ENCODE measurements around the gene FSTL4. TPM values are rescaled to one million over a fixed set of nuclear protein-coding genes. Genes with fewer than 3 reads are reported as not detected.

Gene FSTL4
- polyA plus RNA-seq, 1 of the 3 experiments (the other 2 are of a cell fraction), result not detected

DNA sequence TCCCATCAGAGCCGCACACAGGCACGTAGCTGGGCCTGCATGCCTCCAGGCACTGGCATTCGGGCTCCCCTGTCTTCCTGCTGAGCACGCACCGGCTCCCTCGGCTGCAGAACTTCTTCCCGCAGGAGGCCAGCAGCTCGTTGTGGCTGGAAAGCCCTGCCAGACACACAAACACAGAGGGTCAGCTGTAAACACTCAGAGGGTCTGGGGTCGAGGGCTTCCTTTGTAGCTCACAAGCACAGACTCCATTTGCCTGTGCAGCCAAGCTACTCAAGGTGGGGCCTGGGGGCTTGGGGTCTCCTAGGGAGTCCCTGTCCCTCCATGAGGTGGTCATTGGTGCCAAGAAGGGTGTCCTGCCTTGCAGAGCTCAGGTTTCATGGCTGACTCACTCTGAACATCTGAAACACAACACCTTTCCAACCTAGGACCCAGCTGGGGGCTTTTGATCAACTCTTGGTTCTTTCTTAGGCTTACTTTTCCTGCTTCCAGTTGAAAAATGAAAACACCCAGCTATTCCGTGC lies 211.4 kb downstream of the FSTL4 start:
- no peaks in the 10 kb centered on the region for H3K36me3 ChIP-seq (replicated peaks in 1 of 2; ENCODE audit: control insufficient read depth in 1 of 2, insufficient read depth in 2 of 2, low read length in 1 of 2)
- POLR2A ChIA-PET, result no interaction called here
- H4K20me1 ChIP-seq (ENCODE audit: insufficient read depth), result no peaks in the 10 kb centered on the region
- H3K4me1 ChIP-seq (ENCODE audit: control insufficient read depth in 1 of 2, insufficient read depth in 2 of 2, low read depth in 1 of 2, low read length in 1 of 2), result peaks cover 0 to 4% of the 10 kb centered on the region in 2 experiments; a peak in 1 of 4 replicates
- no peaks in the 10 kb centered on the region for H3F3A ChIP-seq (replicated peaks; ENCODE audit: insufficient read depth)
- no peak overlapping the region for H3K4me2 ChIP-seq
- H2AFZ ChIP-seq (ENCODE audit: low read depth), result no peak overlapping the region
- no peaks in the 10 kb centered on the region for H3K27me3 ChIP-seq (ENCODE audit: insufficient read depth)
- TF ChIP-seq, protein P1, sequence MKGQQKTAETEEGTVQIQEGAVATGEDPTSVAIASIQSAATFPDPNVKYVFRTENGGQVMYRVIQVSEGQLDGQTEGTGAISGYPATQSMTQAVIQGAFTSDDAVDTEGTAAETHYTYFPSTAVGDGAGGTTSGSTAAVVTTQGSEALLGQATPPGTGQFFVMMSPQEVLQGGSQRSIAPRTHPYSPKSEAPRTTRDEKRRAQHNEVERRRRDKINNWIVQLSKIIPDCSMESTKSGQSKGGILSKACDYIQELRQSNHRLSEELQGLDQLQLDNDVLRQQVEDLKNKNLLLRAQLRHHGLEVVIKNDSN (IDR thresholded peaks at IDR 0.05; ENCODE audit: borderline replicate concordance, low read depth), result no peak
- TF ChIP-seq RFX5 (IDR thresholded peaks at IDR 0.05; ENCODE audit: low read length), result no peak
- TF ChIP-seq, protein P2, sequence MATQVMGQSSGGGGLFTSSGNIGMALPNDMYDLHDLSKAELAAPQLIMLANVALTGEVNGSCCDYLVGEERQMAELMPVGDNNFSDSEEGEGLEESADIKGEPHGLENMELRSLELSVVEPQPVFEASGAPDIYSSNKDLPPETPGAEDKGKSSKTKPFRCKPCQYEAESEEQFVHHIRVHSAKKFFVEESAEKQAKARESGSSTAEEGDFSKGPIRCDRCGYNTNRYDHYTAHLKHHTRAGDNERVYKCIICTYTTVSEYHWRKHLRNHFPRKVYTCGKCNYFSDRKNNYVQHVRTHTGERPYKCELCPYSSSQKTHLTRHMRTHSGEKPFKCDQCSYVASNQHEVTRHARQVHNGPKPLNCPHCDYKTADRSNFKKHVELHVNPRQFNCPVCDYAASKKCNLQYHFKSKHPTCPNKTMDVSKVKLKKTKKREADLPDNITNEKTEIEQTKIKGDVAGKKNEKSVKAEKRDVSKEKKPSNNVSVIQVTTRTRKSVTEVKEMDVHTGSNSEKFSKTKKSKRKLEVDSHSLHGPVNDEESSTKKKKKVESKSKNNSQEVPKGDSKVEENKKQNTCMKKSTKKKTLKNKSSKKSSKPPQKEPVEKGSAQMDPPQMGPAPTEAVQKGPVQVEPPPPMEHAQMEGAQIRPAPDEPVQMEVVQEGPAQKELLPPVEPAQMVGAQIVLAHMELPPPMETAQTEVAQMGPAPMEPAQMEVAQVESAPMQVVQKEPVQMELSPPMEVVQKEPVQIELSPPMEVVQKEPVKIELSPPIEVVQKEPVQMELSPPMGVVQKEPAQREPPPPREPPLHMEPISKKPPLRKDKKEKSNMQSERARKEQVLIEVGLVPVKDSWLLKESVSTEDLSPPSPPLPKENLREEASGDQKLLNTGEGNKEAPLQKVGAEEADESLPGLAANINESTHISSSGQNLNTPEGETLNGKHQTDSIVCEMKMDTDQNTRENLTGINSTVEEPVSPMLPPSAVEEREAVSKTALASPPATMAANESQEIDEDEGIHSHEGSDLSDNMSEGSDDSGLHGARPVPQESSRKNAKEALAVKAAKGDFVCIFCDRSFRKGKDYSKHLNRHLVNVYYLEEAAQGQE (IDR thresholded peaks at IDR 0.05; ENCODE audit: low read depth, low read length), result no peak
- no peak for TF ChIP-seq RCOR1 (IDR thresholded peaks at IDR 0.05; ENCODE audit: low read length)
- no peak for TF ChIP-seq FOSL2 (IDR thresholded peaks at IDR 0.05; ENCODE audit: borderline replicate concordance, low read depth)
- no peak overlapping the region for H3K4me3 ChIP-seq (ENCODE audit: low read depth in 2 of 2, low read length in 1 of 2)
- H3K79me2 ChIP-seq (ENCODE audit: insufficient read depth), result no peaks in the 10 kb centered on the region
- no peak for DNase-seq
- no peaks in the 10 kb centered on the region for H3K9me2 ChIP-seq
- CTCF ChIA-PET, result interaction anchor here (1.1 to 1.4 kb wide), 2 partner anchors 59 to 424 kb away, joined by 3 read pairs; no protein-coding TSS in a partner anchor
- H3K9ac ChIP-seq, result no peak overlapping the region
- WGBS (ENCODE audit: low lambda C conversion rate), result 38% methylated on average over 5 of the region's 10 CpGs
- H3K9me3 ChIP-seq, result no peaks in the 10 kb centered on the region
- H3K27ac ChIP-seq (ENCODE audit: low read depth in 2 of 2, low read length in 1 of 2), result no peak overlapping the region

DNA sequence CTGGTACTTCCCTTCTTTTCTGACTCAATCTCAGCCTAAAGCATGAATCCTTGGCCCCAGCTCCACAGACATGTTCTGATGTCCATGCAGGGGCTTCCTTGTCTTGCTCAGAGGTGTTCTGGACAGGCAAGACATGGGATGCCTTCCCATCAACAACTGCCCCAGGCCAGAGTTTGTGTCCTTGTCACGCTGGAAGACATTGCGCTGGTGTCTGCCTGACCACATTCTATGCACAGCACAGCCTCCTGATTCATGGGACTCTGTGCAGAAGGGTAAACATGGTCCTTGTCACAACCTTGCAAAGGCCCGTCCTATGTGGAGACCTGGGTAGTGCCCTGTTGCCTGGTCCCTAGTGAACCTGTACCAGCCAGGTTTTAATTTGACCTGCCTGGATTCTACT lies 212.2 kb downstream of the FSTL4 start:
- H3K79me2 ChIP-seq (ENCODE audit: insufficient read depth), result no peaks in the 10 kb centered on the region
- no peaks in the 10 kb centered on the region for H3K9me2 ChIP-seq
- TF ChIP-seq EP300 (IDR thresholded peaks at IDR 0.05; ENCODE audit: borderline replicate concordance in 1 of 2, low read depth in 1 of 2, low read length in 1 of 2), result no peak
- TF ChIP-seq TEAD4 (IDR thresholded peaks at IDR 0.05; ENCODE audit: borderline replicate concordance, insufficient read depth), result no peak
- no peak for TF ChIP-seq GATA2 (CRISPR knock-in tag; IDR thresholded peaks at IDR 0.05)
- no peak for TF ChIP-seq YY1 (IDR thresholded peaks at IDR 0.05; ENCODE audit: low read depth)
- TF ChIP-seq EZH2phosphoT487 (IDR thresholded peaks at IDR 0.05; ENCODE audit: borderline replicate concordance, low read depth), result no peak
- TF ChIP-seq, protein P3, sequence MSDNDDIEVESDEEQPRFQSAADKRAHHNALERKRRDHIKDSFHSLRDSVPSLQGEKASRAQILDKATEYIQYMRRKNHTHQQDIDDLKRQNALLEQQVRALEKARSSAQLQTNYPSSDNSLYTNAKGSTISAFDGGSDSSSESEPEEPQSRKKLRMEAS (IDR thresholded peaks at IDR 0.05; ENCODE audit: low read depth), result no peak
- H3K27ac ChIP-seq (ENCODE audit: low read depth in 2 of 2, low read length in 1 of 2), result no peak overlapping the region
- H3K4me1 ChIP-seq (ENCODE audit: control insufficient read depth in 1 of 2, insufficient read depth in 2 of 2, low read depth in 1 of 2, low read length in 1 of 2), result peaks cover 0 to 4% of the 10 kb centered on the region in 2 experiments; a peak in 1 of 4 replicates
- H2AFZ ChIP-seq (ENCODE audit: low read depth), result no peak overlapping the region
- ChIA-PET CTCF (interaction anchor here (1.4 kb wide), 1 partner anchor 58 kb away, joined by 3 read pairs; no protein-coding TSS in a partner anchor), POLR2A (no interaction called here)
- H3K4me3 ChIP-seq (ENCODE audit: low read depth in 2 of 2, low read length in 1 of 2), result no peak overlapping the region
- H3K9ac ChIP-seq, result no peak overlapping the region
- DNase-seq, result no peak
- no peaks in the 10 kb centered on the region for H3F3A ChIP-seq (replicated peaks; ENCODE audit: insufficient read depth)
- H3K9me3 ChIP-seq, result no peaks in the 10 kb centered on the region
- H3K4me2 ChIP-seq, result no peak overlapping the region
- H4K20me1 ChIP-seq (ENCODE audit: insufficient read depth), result no peaks in the 10 kb centered on the region
- WGBS (ENCODE audit: low lambda C conversion rate), result 62% methylated on average over 3 of the region's 3 CpGs
- H3K27me3 ChIP-seq (ENCODE audit: insufficient read depth), result no peaks in the 10 kb centered on the region
- no peaks in the 10 kb centered on the region for H3K36me3 ChIP-seq (replicated peaks in 1 of 2; ENCODE audit: control insufficient read depth in 1 of 2, insufficient read depth in 2 of 2, low read length in 1 of 2)

Measured in SK-N-SH (cell line).